ENCODE results near the gene NELFB. TPM values are rescaled to one million over a fixed set of nuclear protein-coding genes. Genes with fewer than 3 reads are reported as not detected.
A peak's percentile ranks its signal among the peaks of the same experiment; 100 is the strongest.
"Not testable (repeated sequence)": the region's sequence is repeated elsewhere in the genome, so short reads cannot be mapped to it uniquely, and the experiment has no call there.

Gene NELFB
- total RNA-seq, 1 experiment from 2014 or later: 17.8 TPM

DNA sequence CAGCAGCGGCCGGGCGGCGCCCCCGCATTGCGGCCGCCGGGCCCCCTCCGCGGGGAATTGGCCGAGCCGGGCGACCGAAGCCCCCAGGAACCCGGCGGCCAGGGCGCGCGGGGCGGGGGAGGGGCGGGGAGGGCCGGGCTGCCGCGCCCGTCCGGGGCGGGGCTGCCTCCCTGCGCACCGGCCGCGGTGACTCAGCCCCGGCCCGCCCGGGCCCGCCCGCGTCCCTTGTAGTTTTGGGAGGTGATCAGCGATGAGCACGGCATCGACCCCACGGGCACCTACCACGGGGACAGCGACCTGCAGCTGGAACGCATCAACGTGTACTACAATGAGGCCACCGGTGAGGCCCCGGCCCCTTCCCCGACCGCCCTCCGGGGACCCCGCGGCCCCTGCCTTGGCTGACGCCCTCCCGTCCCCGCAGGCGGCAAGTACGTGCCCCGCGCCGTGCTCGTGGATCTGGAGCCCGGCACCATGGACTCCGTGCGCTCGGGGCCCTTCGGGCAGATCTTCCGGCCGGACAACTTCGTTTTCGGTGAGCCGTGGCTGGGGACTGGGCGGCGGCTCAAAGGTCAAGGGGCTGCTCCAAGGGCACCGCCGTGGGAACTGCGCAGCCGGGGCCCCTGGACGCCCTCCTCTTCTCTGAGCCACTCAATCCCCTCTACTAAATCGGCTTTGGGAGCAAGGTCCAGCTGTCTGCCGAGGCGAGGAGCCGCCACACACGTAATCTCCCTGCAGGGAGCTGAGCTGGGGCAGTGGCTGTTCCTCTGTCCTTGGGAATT lies 13.4 kb upstream of the NELFB start:
- Histone ChIP-seq H3K27ac (ENCODE audit: low read length) (no peak overlapping the region), H2AFZ (ENCODE audit: low read length) (no peak overlapping the region), H4K20me1 (ENCODE audit: insufficient read depth, low read depth, low read length) (peaks cover 38% of the 10 kb centered on the region), H3K9ac (ENCODE audit: low read length) (peak overlapping the region; percentile 97), H3K9me2 (replicated peaks; ENCODE audit: insufficient read depth, low read length) (no peaks in the 10 kb centered on the region), H3K27me3 (ENCODE audit: low read length) (no peaks in the 10 kb centered on the region), H3K4me2 (ENCODE audit: low read depth, low read length, poor library complexity, severe bottlenecking) (peak overlapping the region; percentile 98), H3K9me3 (ENCODE audit: low read length) (no peaks in the 10 kb centered on the region), H3K36me3 (ENCODE audit: insufficient read depth, low read length) (peaks cover 17% of the 10 kb centered on the region), H3K4me3 (ENCODE audit: low read length) (peak overlapping the region; percentile 98), H3K4me1 (ENCODE audit: low read length) (peaks cover 39% of the 10 kb centered on the region), H3K79me2 (ENCODE audit: low read length) (0 out of 2 replicates have a peak, but pooled peaks cover 5% of the 10 kb centered on the region)
- peak; percentile 64 for DNase-seq

DNA sequence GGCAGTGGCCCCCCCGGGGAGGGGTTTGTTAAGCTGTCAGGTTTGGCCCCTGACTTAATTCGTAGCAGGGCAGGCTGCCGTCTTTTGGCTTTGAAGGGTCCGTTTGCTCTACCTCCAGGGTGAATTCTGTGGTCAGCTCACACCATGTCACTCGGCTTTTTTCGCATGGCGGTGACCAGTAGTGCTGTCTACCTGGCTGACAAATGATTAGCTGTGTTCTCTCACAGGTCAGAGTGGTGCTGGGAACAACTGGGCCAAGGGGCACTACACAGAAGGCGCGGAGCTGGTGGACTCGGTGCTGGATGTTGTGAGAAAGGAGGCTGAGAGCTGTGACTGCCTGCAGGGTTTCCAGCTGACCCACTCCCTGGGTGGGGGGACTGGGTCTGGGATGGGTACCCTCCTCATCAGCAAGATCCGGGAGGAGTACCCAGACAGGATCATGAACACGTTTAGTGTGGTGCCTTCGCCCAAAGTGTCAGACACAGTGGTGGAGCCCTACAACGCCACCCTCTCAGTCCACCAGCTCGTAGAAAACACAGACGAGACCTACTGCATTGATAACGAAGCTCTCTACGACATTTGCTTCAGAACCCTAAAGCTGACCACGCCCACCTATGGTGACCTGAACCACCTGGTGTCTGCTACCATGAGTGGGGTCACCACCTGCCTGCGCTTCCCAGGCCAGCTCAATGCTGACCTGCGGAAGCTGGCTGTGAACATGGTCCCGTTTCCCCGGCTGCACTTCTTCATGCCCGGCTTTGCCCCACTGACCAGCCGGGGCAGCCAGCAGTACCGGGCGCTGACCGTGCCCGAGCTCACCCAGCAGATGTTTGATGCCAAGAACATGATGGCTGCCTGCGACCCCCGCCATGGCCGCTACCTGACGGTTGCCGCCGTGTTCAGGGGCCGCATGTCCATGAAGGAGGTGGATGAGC lies 12.6 kb upstream of the NELFB start:
- H4K20me1 ChIP-seq (ENCODE audit: insufficient read depth, low read depth, low read length): peaks cover 36% of the 10 kb centered on the region
- H3K79me2 ChIP-seq (ENCODE audit: low read length): 0 out of 2 replicates have a peak, but pooled peaks cover 5% of the 10 kb centered on the region
- H3K9me3 ChIP-seq (ENCODE audit: low read length): no peaks in the 10 kb centered on the region
- no peaks in the 10 kb centered on the region for H3K27me3 ChIP-seq (ENCODE audit: low read length)
- H3K36me3 ChIP-seq (ENCODE audit: insufficient read depth, low read length): peaks cover 17% of the 10 kb centered on the region
- no peaks in the 10 kb centered on the region for H3K9me2 ChIP-seq (replicated peaks; ENCODE audit: insufficient read depth, low read length)
- H3K4me1 ChIP-seq (ENCODE audit: low read length): peaks cover 31% of the 10 kb centered on the region
- peak overlapping the region; percentile 98 for H3K4me3 ChIP-seq (ENCODE audit: low read length)
- H3K9ac ChIP-seq (ENCODE audit: low read length): peak overlapping the region; percentile 97
- peak overlapping the region; percentile 98 for H3K4me2 ChIP-seq (ENCODE audit: low read depth, low read length, poor library complexity, severe bottlenecking)
- H3K27ac ChIP-seq (ENCODE audit: low read length): no peak overlapping the region
- no peak for DNase-seq
- H2AFZ ChIP-seq (ENCODE audit: low read length): no peak overlapping the region

DNA sequence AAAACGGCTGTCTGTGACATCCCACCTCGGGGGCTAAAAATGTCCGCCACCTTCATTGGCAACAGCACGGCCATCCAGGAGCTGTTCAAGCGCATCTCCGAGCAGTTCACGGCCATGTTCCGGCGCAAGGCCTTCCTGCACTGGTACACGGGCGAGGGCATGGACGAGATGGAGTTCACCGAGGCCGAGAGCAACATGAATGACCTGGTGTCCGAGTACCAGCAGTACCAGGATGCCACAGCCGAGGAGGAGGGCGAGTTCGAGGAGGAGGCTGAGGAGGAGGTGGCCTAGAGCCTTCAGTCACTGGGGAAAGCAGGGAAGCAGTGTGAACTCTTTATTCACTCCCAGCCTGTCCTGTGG lies 11.9 kb upstream of the NELFB start:
- not testable (repeated sequence) for DNase-seq; H2AFZ ChIP-seq (ENCODE audit: low read length); H3K79me2 ChIP-seq (ENCODE audit: low read length); H3K27ac ChIP-seq (ENCODE audit: low read length); H3K4me2 ChIP-seq (ENCODE audit: low read depth, low read length, poor library complexity, severe bottlenecking); H3K9me2 ChIP-seq (replicated peaks; ENCODE audit: insufficient read depth, low read length); H3K9ac ChIP-seq (ENCODE audit: low read length); H3K9me3 ChIP-seq (ENCODE audit: low read length); H3K4me3 ChIP-seq (ENCODE audit: low read length); H3K27me3 ChIP-seq (ENCODE audit: low read length)
- H3K36me3 ChIP-seq (ENCODE audit: insufficient read depth, low read length): peaks cover 17% of the 10 kb centered on the region
- H4K20me1 ChIP-seq (ENCODE audit: insufficient read depth, low read depth, low read length): peaks cover 30% of the 10 kb centered on the region
- H3K4me1 ChIP-seq (ENCODE audit: low read length): peaks cover 23% of the 10 kb centered on the region

DNA sequence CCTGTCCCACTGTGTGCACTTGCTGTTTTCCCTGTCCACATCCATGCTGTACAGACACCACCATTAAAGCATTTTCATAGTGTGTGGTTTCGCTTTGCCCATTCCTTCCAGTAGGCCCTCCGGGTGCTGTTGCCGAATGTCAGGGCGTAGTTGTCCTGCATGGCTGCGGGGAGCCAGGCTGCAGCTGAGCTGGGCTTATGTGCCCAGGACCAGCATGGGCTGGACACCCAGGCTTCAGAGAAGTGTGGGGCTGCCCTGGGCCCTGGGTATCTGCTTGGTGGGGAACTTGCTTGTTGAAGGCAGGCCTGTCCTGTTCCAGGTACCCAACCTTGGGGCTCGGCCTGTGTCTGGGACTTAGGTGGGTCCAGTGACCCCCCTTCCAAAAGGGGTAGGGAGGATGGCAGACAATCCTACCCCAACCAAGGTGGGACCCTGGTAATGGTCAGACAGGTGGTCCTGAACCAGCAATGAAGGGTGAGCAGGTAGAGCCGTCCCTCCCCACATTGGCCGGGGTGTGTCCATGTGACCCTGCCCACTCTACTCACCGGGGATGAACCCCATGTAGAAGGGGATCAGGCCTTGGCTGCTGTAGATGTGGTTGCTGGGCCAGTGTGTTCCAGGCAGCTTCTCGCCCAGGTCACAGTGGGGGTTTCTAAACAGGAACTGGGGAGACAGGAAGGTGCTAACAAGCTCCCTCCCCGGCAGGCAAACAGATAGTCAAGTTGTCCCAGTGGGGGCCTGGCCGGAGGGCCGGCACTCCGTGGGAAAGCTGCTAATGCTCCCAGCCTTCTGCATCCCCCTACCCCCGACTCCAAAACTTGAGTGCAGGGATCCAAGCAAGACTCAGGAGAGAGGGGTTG lies 11.3 kb upstream of the NELFB start:
- Histone ChIP-seq H3K36me3 (ENCODE audit: insufficient read depth, low read length) (peaks cover 17% of the 10 kb centered on the region), H4K20me1 (ENCODE audit: insufficient read depth, low read depth, low read length) (peaks cover 24% of the 10 kb centered on the region), H3K9me3 (ENCODE audit: low read length) (no peaks in the 10 kb centered on the region), H3K9ac (ENCODE audit: low read length) (no peak overlapping the region), H3K27ac (ENCODE audit: low read length) (no peak overlapping the region), H3K4me1 (ENCODE audit: low read length) (peaks cover 21% of the 10 kb centered on the region), H3K79me2 (ENCODE audit: low read length) (0 out of 2 replicates have a peak, but pooled peaks cover 5% of the 10 kb centered on the region), H3K9me2 (replicated peaks; ENCODE audit: insufficient read depth, low read length) (no peaks in the 10 kb centered on the region), H3K4me3 (ENCODE audit: low read length) (no peak overlapping the region), H3K27me3 (ENCODE audit: low read length) (no peaks in the 10 kb centered on the region), H3K4me2 (ENCODE audit: low read depth, low read length, poor library complexity, severe bottlenecking) (no peak overlapping the region), H2AFZ (ENCODE audit: low read length) (no peak overlapping the region)
- DNase-seq: peak; percentile 82

DNA sequence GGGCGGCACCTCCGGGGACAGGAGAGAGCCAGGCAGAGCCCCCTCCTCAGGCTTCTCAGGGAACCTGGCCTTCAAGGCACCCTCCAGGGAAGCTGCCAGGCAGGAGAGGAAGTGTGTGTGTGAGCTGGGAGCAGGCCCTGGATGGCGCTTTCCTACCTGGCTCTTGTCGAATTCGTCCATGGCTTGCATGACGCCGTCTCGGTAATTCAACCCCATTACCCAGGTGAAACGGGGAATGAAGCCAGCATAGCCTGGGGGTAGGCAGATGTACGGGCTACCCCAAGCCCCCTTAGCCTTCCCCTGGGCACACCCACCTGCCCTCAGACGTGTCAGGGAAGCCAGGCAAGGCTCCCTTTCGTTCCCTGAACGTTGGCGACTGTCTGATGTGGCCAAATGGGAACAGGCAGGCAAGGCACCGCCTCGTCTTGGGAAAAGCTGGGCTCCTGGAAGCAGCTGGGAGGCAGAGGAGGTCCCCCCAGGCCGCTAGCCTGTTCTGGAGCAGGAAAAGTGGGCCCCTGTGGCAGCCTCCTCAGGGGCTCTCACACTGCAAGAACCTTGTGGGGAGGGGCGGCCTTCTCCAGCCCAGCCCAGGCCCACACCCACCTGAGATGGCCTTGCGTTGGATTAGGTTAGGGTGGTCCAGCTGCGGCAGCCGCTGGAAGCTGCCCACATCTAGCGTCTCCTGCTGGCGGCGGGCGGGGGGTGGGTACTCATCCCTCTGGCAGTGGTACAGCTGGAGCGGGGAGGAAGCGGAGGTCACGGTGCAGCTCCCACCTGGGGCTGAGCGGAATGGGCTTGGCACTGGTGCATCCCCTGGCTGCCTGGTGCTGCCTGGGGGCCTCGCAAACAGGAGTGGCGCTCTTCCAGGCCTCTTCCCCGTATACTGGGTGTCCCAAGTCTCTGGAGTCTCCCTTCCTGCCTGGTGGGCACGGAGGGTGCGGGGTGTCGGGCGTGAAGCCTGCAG lies 10.4 kb upstream of the NELFB start:
- no peak overlapping the region for H2AFZ ChIP-seq (ENCODE audit: low read length)
- peaks cover 18% of the 10 kb centered on the region for H3K4me1 ChIP-seq (ENCODE audit: low read length)
- peaks cover 23% of the 10 kb centered on the region for H4K20me1 ChIP-seq (ENCODE audit: insufficient read depth, low read depth, low read length)
- no peak for DNase-seq
- no peaks in the 10 kb centered on the region for H3K27me3 ChIP-seq (ENCODE audit: low read length)
- H3K9ac ChIP-seq (ENCODE audit: low read length): no peak overlapping the region
- no peak overlapping the region for H3K4me2 ChIP-seq (ENCODE audit: low read depth, low read length, poor library complexity, severe bottlenecking)
- H3K4me3 ChIP-seq (ENCODE audit: low read length): no peak overlapping the region
- H3K9me3 ChIP-seq (ENCODE audit: low read length): no peaks in the 10 kb centered on the region
- H3K27ac ChIP-seq (ENCODE audit: low read length): no peak overlapping the region
- H3K36me3 ChIP-seq (ENCODE audit: insufficient read depth, low read length): peaks cover 17% of the 10 kb centered on the region
- 0 out of 2 replicates have a peak, but pooled peaks cover 5% of the 10 kb centered on the region for H3K79me2 ChIP-seq (ENCODE audit: low read length)
- H3K9me2 ChIP-seq (replicated peaks; ENCODE audit: insufficient read depth, low read length): no peaks in the 10 kb centered on the region

DNA sequence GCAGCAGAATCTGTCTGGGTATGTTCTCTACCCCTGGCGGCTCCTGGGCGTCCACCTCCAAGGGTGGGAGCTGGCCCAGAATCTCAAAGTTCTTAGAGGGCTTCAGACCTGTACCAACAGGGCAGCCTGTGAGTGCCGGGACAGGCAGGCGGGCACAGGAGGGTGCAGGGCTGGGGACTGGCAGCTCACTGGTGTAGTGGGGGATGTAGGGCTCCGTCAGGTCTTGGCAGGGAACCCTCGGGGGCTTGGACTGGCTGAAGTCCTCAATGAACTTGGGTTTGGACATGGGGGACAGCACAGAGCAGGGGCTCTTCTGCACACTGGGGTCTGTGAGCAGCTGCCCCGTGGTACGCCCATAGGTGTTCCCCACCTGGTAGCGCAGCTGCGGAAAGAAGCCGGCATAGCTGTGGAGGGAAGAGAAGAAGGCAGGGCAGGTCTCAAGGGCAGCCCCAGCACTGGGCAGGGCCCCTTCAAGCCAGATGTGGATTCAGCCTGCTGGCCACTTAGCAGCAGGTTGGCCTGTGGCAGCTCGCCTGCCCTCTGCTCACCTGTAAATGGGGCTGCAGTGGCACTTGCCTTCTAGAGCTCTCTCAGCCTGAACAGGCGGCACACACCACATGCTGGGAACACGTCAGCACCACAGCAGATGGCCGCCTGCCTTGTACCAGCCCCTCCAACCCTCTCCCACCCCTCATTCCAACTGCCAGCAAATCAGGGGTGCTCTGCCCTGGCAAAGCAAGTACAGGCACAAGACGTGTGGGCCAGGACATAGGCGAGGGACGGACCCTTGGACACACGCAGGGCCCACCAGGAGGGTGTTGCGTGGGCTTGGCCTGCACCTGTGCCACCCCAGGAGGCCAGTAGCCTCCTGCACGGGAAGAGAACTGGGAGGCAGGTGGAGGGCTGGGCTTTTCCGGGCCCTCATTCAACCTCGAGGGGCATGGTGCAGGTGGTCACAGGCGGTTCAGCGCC lies 9.4 kb upstream of the NELFB start:
- no peak for DNase-seq
- Histone ChIP-seq H3K4me2 (ENCODE audit: low read depth, low read length, poor library complexity, severe bottlenecking) (no peak overlapping the region), H4K20me1 (ENCODE audit: insufficient read depth, low read depth, low read length) (peaks cover 23% of the 10 kb centered on the region), H3K27me3 (ENCODE audit: low read length) (no peaks in the 10 kb centered on the region), H3K27ac (ENCODE audit: low read length) (no peak overlapping the region), H3K9me2 (replicated peaks; ENCODE audit: insufficient read depth, low read length) (no peaks in the 10 kb centered on the region), H2AFZ (ENCODE audit: low read length) (no peak overlapping the region), H3K36me3 (ENCODE audit: insufficient read depth, low read length) (peaks cover 17% of the 10 kb centered on the region), H3K4me1 (ENCODE audit: low read length) (peaks cover 11% of the 10 kb centered on the region), H3K9me3 (ENCODE audit: low read length) (no peaks in the 10 kb centered on the region), H3K79me2 (ENCODE audit: low read length) (0 out of 2 replicates have a peak, but pooled peaks cover 5% of the 10 kb centered on the region), H3K9ac (ENCODE audit: low read length) (no peak overlapping the region), H3K4me3 (ENCODE audit: low read length) (no peak overlapping the region)

All from Karpas-422 (cell line).